Endothelial cell (in vitro differentiated cells): ENCODE data around the gene WDFY4. TPM values are rescaled to one million over a fixed set of nuclear protein-coding genes. Genes with fewer than 3 reads are reported as not detected.

Source experiments
- DNase-seq: peaks from one replicate; pipeline ENCODE4 v3.0.0; 2021; ENCODE audit warnings: low spot score
- H3K27ac Mint-ChIP-seq: one replicate; pipeline ENCODE4 v1.8.0; 2021; ENCODE audit warnings: mixed read lengths, inconsistent platforms; ENCODE audit not compliant: unreplicated experiment
- H3K27me3 Mint-ChIP-seq: one replicate; pipeline ENCODE4 v1.8.0; 2021; ENCODE audit warnings: mild to moderate bottlenecking, moderate library complexity, mixed read lengths, inconsistent platforms; ENCODE audit not compliant: unreplicated experiment
- H3K36me3 Mint-ChIP-seq: one replicate; pipeline ENCODE4 v1.8.0; 2021; ENCODE audit warnings: mild to moderate bottlenecking, low read depth, mixed read lengths, inconsistent platforms; ENCODE audit not compliant: unreplicated experiment
- H3K4me1 Mint-ChIP-seq: one replicate; pipeline ENCODE4 v1.8.0; 2021; ENCODE audit warnings: mild to moderate bottlenecking, mixed read lengths, inconsistent platforms; ENCODE audit not compliant: unreplicated experiment
- H3K4me3 Mint-ChIP-seq: one replicate; pipeline ENCODE4 v1.8.0; 2021; ENCODE audit warnings: mild to moderate bottlenecking, mixed read lengths, inconsistent platforms; ENCODE audit not compliant: unreplicated experiment
- H3K9me3 Mint-ChIP-seq: one replicate; pipeline ENCODE4 v1.8.0; 2021; ENCODE audit warnings: mixed read lengths, inconsistent platforms; ENCODE audit not compliant: unreplicated experiment
- total RNA-seq: library from RNA; stranded (reverse); fragmentation: NEBNext Ultra II Directional; extraction: Animal tissue kit (Norgen Biotek cat#: 25700); gene quantifications from one replicate; pipeline ENCODE4 v1.2.1, GENCODE V29; 2021; ENCODE audit not compliant: unreplicated experiment
- TF ChIP-seq, protein P1 (sequence below): fragments of 200-600 bp; sonication (generic); IDR thresholded peaks from one replicate; pipeline ENCODE4 v1.5.0; 2021; ENCODE audit warnings: antibody characterized with exemption; ENCODE audit not compliant: unreplicated experiment

The WDFY4 gene
- total RNA-seq, 1 donor from 2014 or later = 0.54 TPM

- TF ChIP-seq, protein P1, sequence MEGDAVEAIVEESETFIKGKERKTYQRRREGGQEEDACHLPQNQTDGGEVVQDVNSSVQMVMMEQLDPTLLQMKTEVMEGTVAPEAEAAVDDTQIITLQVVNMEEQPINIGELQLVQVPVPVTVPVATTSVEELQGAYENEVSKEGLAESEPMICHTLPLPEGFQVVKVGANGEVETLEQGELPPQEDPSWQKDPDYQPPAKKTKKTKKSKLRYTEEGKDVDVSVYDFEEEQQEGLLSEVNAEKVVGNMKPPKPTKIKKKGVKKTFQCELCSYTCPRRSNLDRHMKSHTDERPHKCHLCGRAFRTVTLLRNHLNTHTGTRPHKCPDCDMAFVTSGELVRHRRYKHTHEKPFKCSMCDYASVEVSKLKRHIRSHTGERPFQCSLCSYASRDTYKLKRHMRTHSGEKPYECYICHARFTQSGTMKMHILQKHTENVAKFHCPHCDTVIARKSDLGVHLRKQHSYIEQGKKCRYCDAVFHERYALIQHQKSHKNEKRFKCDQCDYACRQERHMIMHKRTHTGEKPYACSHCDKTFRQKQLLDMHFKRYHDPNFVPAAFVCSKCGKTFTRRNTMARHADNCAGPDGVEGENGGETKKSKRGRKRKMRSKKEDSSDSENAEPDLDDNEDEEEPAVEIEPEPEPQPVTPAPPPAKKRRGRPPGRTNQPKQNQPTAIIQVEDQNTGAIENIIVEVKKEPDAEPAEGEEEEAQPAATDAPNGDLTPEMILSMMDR = no peak
- Mint-ChIP-seq H3K27me3 (peaks cover 7% of the 10 kb centered on the region), H3K36me3 (no peaks in the 10 kb centered on the region), H3K4me3 (no peak overlapping the region), H3K4me1 (no peaks in the 10 kb centered on the region), H3K27ac (peak overlapping the region; percentile 44), H3K9me3 (no peaks in the 10 kb centered on the region)
- no peak for DNase-seq
Measured at GRCh38 chr10:48890888-48891850, 206.5 kb downstream of the WDFY4 start.

DNA sequence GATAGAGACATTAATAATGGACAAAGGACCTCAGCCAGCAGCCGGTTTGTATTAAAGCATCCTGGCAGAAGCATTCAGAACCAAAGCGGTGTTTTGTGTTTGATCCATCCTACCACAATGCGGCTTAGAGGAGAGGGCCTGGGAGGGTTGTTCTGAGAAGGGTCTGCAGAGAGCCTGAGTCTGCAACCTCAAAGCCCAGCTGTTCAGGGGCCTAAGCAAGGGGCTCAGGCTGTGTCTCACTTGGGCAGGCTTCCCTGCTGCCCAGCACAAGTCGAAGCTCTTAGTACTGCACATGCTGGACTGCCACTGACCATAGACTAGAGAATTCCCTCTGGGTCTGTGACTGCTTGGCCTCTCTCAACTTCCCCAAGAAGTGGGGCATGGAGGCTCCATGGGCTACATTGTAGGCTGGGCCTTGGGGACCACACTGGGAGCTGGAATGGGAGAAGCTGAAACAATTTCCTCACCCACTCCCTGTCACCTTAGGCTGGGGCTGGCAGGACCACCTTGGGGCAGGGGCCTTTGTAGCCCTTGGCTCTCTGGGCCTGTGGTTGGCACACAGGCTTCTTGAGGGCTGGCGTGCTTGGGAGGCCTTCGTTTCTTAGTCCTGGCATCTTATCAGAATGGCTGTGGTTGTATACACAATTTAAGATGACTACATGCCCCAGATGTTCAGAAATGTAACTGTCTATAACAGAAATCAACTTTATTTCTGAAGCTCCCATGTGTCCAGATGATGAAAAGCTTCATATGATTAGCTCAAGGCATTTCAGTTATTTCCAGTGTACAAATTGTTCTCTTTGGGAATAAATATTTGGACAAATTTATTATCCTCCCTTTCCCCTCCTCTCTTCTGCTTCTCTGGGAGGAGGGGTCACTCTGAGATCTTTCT, 210.5 kb downstream of the WDFY4 start:
- Mint-ChIP-seq H3K9me3 (no peaks in the 10 kb centered on the region), H3K4me3 (no peak overlapping the region), H3K27ac (no peak overlapping the region), H3K36me3 (no peaks in the 10 kb centered on the region), H3K27me3 (peaks cover 7% of the 10 kb centered on the region), H3K4me1 (no peaks in the 10 kb centered on the region)
- no peak for DNase-seq
- TF ChIP-seq, protein P1 = no peak

GRCh38 chr10:48895803-48896195, 211.1 kb downstream of the WDFY4 start:
- TF ChIP-seq, protein P1 = no peak
- H3K36me3 Mint-ChIP-seq = no peaks in the 10 kb centered on the region
- no peak overlapping the region for H3K27ac Mint-ChIP-seq
- no peak overlapping the region for H3K4me3 Mint-ChIP-seq
- H3K9me3 Mint-ChIP-seq = no peaks in the 10 kb centered on the region
- H3K4me1 Mint-ChIP-seq = no peaks in the 10 kb centered on the region
- DNase-seq = no peak
- H3K27me3 Mint-ChIP-seq = peaks cover 7% of the 10 kb centered on the region

- TF ChIP-seq, protein P1 = no peak
- Mint-ChIP-seq H3K9me3 (no peaks in the 10 kb centered on the region), H3K27ac (no peak overlapping the region), H3K4me3 (no peak overlapping the region), H3K36me3 (no peaks in the 10 kb centered on the region), H3K4me1 (no peaks in the 10 kb centered on the region), H3K27me3 (peaks cover 8% of the 10 kb centered on the region)
- no peak for DNase-seq
Measured at GRCh38 chr10:48896756-48897440, 212.2 kb downstream of the WDFY4 start.
